Rectal smooth muscle tissue (tissue), 1 donor: ENCODE measurements around the gene ZNF184.
A peak's percentile ranks its signal among the peaks of the same experiment; 100 is the strongest.

Experiments
- H3K27ac ChIP-seq: one replicate; pipeline ENCODE4 v1.7.0; 2013; ENCODE audit warnings: low read depth, low read length, inconsistent platforms
- H3K27me3 ChIP-seq: one replicate; pipeline ENCODE4 v1.7.0; 2013; ENCODE audit warnings: low read length; ENCODE audit not compliant: control insufficient read depth, insufficient read depth
- H3K36me3 ChIP-seq: one replicate; pipeline ENCODE4 v1.7.0; 2013; ENCODE audit warnings: low read length; ENCODE audit not compliant: control insufficient read depth, insufficient read depth
- H3K4me1 ChIP-seq: one replicate; pipeline ENCODE4 v1.7.0; 2013; ENCODE audit warnings: low read length; ENCODE audit not compliant: control insufficient read depth, insufficient read depth
- H3K4me3 ChIP-seq: one replicate; pipeline ENCODE4 v1.7.0; 2013; ENCODE audit warnings: low read length
- H3K9ac ChIP-seq: one replicate; pipeline ENCODE4 v1.7.0; 2013; ENCODE audit warnings: low read length

The ZNF184 gene

DNA sequence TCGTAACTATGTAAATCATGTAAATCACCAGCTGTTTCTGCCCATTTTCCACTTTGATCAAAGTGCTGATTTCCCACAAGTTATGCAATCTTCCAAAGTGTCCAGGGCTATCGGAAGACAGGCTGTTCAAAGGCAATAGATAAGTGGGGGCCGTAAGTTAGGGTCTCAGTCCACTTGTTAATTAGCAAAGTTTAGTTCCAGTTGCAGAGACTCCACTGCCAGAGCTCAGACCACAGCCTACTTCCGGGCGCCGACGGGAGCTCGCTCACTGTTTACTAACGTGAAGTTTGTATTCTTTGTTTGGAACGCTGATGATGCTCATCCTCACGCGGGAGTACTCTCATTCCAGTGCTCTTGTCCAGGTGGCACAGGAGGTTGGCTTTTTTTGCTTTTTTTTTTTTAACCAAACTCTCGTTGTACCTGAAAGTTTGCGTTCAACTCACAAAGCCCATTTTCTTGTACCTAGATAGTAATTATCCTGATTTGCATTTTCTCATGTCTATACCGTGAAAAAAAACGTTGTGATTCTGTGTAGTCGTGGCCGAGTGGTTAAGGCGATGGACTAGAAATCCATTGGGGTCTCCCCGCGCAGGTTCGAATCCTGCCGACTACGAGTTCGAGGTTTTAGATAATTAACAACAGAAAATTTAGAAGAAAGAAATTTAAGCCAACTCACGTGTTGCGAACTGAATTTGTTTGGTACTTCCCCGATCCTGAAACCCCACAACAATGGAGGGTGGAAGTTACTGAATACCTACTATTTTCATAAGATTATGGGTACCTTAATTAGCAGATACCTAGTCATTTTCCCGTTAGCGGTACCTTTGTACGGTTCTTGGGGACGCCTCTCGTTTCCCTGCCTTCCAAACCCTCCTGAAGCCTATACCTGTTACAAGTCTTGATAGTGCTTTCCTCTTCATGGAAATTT lies 29.9 kb upstream of the ZNF184 start:
- Histone ChIP-seq H3K36me3 (no peaks in the 10 kb centered on the region), H3K9ac (no peak overlapping the region), H3K27me3 (no peaks in the 10 kb centered on the region), H3K4me3 (peak overlapping the region; percentile 70), H3K27ac (no peak overlapping the region), H3K4me1 (peaks cover 4% of the 10 kb centered on the region)

DNA sequence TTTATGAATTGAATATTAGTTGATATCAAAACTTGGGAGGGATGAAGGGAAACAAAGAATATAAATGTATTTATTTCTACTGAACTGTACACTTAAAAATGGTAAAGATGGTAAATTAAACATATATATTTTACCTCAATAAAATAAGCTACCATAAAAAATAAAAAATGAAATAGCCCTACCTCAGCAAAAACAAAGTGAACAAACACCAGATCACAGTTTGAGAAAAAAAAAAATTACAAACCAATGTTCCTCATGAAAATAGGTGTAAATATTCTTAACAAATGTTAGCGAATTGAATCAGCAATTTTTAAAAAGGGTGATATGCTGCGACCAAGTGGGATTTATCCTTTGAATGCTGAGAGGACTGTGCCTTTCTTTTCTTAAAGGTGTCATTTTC lies 28.3 kb upstream of the ZNF184 start:
- H3K27me3 ChIP-seq: no peaks in the 10 kb centered on the region
- no peak overlapping the region for H3K9ac ChIP-seq
- no peak overlapping the region for H3K4me3 ChIP-seq
- H3K27ac ChIP-seq: no peak overlapping the region
- H3K4me1 ChIP-seq: peaks cover 4% of the 10 kb centered on the region
- no peaks in the 10 kb centered on the region for H3K36me3 ChIP-seq

DNA sequence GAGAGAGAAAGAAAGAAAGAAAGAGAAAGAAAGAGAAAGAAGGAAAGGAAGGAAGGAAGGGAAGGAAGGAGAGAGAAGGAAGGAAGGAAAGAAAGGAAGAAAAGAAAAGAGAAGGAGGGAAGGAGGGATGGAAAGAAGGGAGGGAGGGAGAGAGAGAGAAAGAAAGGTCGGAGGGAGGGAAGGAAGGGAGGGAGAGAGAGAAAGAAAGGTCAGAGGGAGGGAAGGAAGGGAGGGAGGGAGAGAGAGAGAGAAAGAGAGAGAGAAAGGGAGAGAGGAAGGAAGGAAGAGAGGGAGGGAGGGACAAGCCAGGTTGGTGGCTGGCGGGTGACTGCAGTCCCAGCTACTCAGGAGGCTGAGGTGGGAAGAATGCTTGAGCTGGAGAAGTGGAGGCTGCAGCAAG lies 27.3 kb upstream of the ZNF184 start:
- Histone ChIP-seq H3K4me3 (no peak overlapping the region), H3K4me1 (peaks cover 4% of the 10 kb centered on the region), H3K36me3 (no peaks in the 10 kb centered on the region), H3K9ac (no peak overlapping the region), H3K27ac (no peak overlapping the region), H3K27me3 (no peaks in the 10 kb centered on the region)

DNA sequence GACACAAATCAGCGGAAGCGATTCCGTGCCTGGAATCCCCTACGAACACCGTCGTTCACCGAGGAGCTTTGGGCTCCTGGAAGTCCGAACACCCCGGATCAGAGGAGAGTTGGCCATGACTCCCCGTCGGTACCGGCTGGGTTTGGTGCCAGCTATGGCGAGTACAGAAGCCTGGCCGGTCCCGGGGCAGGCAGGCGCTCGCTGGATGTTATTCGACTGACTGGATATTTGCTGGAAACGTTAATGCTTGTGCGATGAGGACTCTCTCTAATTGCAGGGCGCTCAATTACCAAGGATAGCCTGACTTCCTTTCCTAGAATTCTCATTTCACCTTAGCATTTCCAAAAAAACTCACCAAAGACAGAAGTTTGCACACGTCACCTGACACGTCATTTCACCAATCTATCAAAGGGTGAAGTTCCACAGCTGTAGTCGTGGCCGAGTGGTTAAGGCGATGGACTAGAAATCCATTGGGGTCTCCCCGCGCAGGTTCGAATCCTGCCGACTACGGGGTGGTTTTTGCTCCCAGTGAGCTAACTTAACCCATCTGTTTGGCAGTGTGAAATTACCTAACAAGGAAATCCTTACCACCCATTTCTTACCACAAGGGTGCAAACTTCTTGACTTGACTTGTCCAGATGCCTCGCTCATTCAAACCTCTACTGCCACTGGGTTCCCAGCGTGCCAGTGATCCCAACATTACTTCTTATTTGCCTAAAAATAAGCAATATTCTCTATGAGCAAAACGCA lies 22.7 kb upstream of the ZNF184 start:
- Histone ChIP-seq H3K36me3 (no peaks in the 10 kb centered on the region), H3K27me3 (no peaks in the 10 kb centered on the region), H3K27ac (no peak overlapping the region), H3K9ac (no peak overlapping the region), H3K4me1 (no peaks in the 10 kb centered on the region), H3K4me3 (peak overlapping the region; percentile 47)

DNA sequence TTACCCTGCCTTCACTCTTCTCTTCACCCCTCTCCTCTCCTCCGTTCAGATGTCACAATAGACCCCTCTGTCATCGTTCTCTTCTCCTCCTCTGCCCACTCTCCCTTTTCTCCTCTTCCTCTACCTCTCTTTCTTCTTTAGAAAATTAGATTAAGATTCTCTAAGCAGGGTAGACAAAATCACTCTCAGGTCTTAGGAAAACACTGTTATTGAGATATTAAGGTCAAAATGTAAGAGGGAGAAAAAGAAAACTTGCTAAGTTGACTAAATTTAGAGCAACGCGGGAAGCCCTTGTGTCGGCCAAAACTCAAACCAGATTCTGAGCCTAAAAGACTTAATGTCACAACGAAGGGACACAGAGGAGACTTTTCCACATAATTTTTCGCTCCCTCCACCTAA lies 22.1 kb upstream of the ZNF184 start:
- Histone ChIP-seq H3K4me1 (no peaks in the 10 kb centered on the region), H3K27me3 (no peaks in the 10 kb centered on the region), H3K4me3 (peak overlapping the region; percentile 47), H3K27ac (no peak overlapping the region), H3K36me3 (no peaks in the 10 kb centered on the region), H3K9ac (no peak overlapping the region)

DNA sequence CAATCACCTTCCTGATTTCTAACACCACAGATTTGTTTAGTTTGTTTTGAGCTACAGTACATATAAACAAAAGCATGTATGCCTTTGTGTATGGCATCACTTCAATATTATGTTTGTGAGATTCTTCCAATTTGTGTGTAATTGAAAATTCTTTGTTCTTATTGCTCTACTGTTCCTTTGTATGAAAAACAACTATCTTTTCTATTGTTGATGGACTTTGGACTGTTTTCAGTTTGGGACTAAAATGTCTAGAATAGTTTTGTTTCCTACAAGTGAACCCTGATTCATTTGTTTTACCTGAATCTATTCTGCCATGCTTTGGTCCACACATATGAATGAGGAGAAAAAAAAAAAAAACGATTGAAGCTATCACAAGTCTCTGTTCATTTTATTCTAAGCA lies 21.2 kb upstream of the ZNF184 start:
- Histone ChIP-seq H3K4me3 (no peak overlapping the region), H3K36me3 (no peaks in the 10 kb centered on the region), H3K27ac (no peak overlapping the region), H3K9ac (no peak overlapping the region), H3K27me3 (no peaks in the 10 kb centered on the region), H3K4me1 (no peaks in the 10 kb centered on the region)

DNA sequence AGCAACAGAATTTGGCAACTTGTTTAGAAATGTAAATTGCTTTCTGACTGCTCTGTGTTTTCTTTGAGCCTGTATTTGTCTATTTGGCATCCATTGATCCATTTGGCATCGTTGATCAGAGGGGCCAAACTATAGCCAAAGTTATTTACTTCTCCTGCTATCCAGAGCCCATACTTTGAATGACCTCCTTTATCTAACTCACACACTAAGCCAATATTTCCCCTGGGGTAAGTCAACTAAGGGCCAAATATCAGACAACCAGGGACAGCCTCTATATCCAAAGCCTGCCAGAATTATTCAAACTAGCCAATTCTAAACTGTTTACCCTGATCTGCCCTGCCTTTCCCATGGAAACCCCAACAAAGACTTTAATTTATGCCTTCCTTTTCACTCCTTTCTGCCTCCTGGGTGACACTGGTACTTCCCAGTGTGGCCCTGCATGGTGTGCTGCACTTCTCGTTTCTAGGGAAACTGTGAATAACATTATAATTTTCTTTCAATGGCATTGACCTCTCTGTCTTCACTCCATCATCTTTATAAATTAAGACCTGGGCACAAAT lies 19.8 kb upstream of the ZNF184 start:
- no peak overlapping the region for H3K27ac ChIP-seq
- H3K36me3 ChIP-seq: no peaks in the 10 kb centered on the region
- H3K9ac ChIP-seq: no peak overlapping the region
- H3K4me1 ChIP-seq: no peaks in the 10 kb centered on the region
- no peak overlapping the region for H3K4me3 ChIP-seq
- no peaks in the 10 kb centered on the region for H3K27me3 ChIP-seq

DNA sequence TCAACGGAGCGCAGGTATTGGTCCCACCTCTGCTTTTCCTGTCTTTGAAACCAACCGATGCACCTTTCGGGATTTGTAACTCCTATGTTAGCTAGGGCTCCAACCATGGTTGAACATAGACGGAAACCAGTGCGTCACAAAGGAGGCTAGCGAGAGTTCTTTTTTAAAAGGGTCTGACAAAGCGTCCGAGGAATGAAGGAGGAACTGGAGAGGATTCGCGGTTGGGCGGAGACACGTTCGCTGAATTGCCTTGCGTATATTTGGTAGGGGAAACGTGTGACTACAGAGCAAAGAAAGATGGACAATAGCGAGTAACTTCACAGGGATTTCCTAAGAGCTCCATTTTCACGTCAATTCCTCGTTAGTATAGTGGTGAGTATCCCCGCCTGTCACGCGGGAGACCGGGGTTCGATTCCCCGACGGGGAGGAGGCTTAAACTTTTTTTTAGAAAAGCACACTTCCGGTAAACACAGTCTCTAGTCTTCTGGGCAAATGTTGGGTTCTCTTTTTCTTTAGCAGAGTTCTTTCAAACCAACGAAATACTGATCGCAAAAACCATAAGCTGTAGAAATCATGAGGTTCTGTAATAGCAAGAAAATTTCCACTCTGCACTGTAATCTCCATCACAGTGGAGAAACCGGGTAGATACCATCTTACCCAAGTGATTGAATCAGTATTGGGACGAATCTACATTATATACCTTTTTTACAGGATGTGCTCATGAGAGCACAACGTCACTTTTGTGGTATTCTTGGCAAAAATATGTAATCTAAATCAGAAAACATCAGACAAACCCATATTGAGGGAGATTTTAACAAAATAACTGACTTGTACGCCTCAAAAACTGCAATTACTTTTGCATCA lies 6.6 kb upstream of the ZNF184 start:
- Histone ChIP-seq H3K27me3 (no peaks in the 10 kb centered on the region), H3K4me3 (peak overlapping the region; percentile 77), H3K27ac (peak overlapping the region; percentile 96), H3K4me1 (no peaks in the 10 kb centered on the region), H3K36me3 (no peaks in the 10 kb centered on the region), H3K9ac (peak overlapping the region; percentile 53)

DNA sequence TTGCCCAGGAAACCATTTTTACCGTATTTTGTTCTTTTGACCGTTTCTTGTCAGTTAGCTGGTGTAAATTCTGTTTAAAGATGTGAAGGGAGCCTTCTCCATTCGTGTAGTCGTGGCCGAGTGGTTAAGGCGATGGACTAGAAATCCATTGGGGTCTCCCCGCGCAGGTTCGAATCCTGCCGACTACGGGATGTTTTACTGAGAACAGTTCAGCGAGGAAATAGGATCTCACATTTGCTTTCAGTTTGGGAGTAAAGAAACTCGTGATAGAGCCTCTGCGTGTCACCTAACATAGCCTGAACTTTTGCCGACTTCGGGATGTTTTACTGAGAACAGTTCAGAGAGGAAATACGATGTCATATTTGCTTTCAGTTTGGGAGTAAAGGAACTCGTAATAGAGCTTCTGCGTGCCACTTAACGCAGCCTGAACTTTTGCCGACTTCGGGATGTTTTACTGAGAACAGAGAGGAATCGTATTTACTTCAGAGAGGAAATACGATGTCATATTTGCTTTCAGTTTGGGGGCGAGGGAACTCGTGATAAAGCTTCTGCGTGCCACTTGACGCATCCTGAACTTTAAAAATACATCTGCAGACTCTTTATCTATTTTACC lies 5.9 kb upstream of the ZNF184 start:
- Histone ChIP-seq H3K27ac (peak overlapping the region; percentile 96), H3K4me1 (no peaks in the 10 kb centered on the region), H3K36me3 (no peaks in the 10 kb centered on the region), H3K4me3 (peak overlapping the region; percentile 77), H3K9ac (peak overlapping the region; percentile 53), H3K27me3 (no peaks in the 10 kb centered on the region)

DNA sequence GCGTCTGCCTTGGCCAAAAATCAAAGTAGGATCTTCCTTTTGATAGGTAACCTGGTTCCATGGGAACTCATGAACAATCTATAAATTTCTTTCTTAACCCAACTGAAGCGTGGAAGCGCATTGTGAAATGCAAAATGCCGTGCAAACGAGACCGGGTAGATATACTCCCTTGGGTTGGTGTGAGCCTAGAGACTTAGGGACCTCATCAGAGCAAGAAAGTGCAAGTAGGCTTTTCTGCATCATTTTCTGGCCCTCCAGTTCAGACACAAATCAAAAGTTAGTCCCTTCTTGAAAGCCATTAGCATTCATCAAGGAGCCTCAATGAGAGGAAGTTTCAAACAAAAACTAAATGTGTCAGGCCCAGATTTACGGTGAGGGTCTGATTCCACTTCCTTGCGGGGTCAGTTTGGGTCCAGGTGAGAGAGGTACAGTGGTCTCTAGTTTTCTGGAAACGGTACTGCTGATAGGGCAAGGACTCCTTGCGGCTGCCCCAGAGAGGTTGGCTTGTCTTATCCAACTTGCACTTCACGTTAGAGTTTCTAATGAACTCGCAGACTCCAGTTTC lies 5.3 kb upstream of the ZNF184 start:
- H3K27me3 ChIP-seq: no peaks in the 10 kb centered on the region
- H3K9ac ChIP-seq: peak overlapping the region; percentile 25
- H3K4me3 ChIP-seq: peak overlapping the region; percentile 77
- no peaks in the 10 kb centered on the region for H3K4me1 ChIP-seq
- no peaks in the 10 kb centered on the region for H3K36me3 ChIP-seq
- peak overlapping the region; percentile 96 for H3K27ac ChIP-seq

DNA sequence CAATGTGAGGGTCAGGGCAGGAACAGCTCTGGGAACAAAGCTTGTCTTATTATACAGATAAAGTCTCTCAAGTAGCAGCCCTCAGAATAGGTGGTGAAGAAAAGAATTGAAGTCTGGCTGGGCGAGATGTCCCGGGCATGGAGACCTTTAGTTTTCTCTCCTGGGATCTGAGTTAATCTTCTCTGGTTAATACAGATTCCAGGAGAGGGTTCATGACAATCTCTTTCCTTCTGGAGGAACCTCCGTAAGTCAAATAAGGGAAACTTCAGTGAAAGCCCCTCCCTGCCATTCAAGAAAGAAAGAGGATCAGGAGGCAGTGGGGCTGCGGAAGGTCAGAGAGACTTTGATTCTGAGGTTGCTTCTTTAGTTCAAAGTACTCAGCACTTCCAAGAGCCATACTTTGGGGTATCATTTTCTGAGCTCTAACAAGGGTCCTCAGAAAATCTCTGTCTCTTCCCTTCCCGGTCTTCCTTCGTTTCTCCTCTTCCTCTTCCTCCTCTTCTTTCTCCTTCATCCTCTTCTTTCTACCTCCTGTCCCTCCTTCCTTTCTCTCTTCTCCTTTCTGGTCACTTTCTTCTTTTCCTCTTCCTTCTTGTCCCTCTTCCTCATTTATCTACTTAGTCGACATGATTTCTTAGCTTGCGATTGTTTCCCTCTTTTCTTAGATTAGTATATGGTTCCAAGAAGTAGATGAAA lies 4.6 kb upstream of the ZNF184 start:
- H3K4me1 ChIP-seq: no peaks in the 10 kb centered on the region
- H3K36me3 ChIP-seq: no peaks in the 10 kb centered on the region
- no peaks in the 10 kb centered on the region for H3K27me3 ChIP-seq
- no peak overlapping the region for H3K27ac ChIP-seq
- H3K4me3 ChIP-seq: no peak overlapping the region
- H3K9ac ChIP-seq: no peak overlapping the region
